ENCODE measurements around the gene PTEN. TPM values are rescaled to one million over a fixed set of nuclear protein-coding genes. Genes with fewer than 3 reads are reported as not detected.
A peak's percentile ranks its signal among the peaks of the same experiment; 100 is the strongest.
"Not testable (repeated sequence)": the region's sequence is repeated elsewhere in the genome, so short reads cannot be mapped to it uniquely, and the experiment has no call there.

PTEN gene
- polyA plus RNA-seq, 6 donors from 2014 or later = 34.1 to 53.4 (median 46.7) TPM

- H3K36me3 Mint-ChIP-seq; H3K27me3 Mint-ChIP-seq; H3K4me3 Mint-ChIP-seq; H3K9me3 Mint-ChIP-seq; H3K27ac Mint-ChIP-seq; ATAC-seq (ENCODE audit: low read depth in 2 of 2); DNase-seq: not testable (repeated sequence)
- H3K4me1 Mint-ChIP-seq = peaks cover 7 to 13% (median 8%) of the 10 kb centered on the region in 3 donors
Observed at GRCh38 chr10:87855247-87855646, 8.2 kb upstream of the PTEN start.

- peaks cover 12 to 18% (median 12%) of the 10 kb centered on the region in 3 donors for H3K4me1 Mint-ChIP-seq
- not testable (repeated sequence) for H3K9me3 Mint-ChIP-seq; H3K4me3 Mint-ChIP-seq; ATAC-seq (ENCODE audit: low read depth in 2 of 2); H3K36me3 Mint-ChIP-seq; DNase-seq; H3K27ac Mint-ChIP-seq; H3K27me3 Mint-ChIP-seq
Observed at GRCh38 chr10:87855665-87856064, 7.8 kb upstream of the PTEN start.

- DNase-seq (peak; percentile 71), ATAC-seq (ENCODE audit: low read depth in 2 of 2) (peak; percentile 13)
- Mint-ChIP-seq H3K36me3 (no peaks in the 10 kb centered on the region), H3K4me3 (peak overlapping the region; percentile 10 to 99 (median 76)), H3K27me3 (no peaks in the 10 kb centered on the region), H3K27ac (peak overlapping the region in 5 of 6 donors; percentile 42 to 97 (median 78)), H3K4me1 (peaks cover 24 to 29% (median 28%) of the 10 kb centered on the region in 3 donors), H3K9me3 (peaks cover 0 to 5% (median 0%) of the 10 kb centered on the region in 7 donors)
Observed at GRCh38 chr10:87860156-87860795, 3.1 kb upstream of the PTEN start.

GRCh38 chr10:87860816-87861403, 2.5 kb upstream of the PTEN start:
- peaks cover 30 to 35% (median 34%) of the 10 kb centered on the region in 3 donors for H3K4me1 Mint-ChIP-seq
- H3K27ac Mint-ChIP-seq = peak overlapping the region; percentile 94 to 98 (median 97)
- H3K9me3 Mint-ChIP-seq = peaks cover 0 to 2% (median 0%) of the 10 kb centered on the region in 7 donors
- ATAC-seq (ENCODE audit: low read depth in 2 of 2) (no peak), DNase-seq (no peak)
- no peaks in the 10 kb centered on the region for H3K27me3 Mint-ChIP-seq
- H3K4me3 Mint-ChIP-seq = peak overlapping the region; percentile 95 to 99 (median 97)
- no peaks in the 10 kb centered on the region for H3K36me3 Mint-ChIP-seq

GRCh38 chr10:87861566-87861952, 1.9 kb upstream of the PTEN start:
- Mint-ChIP-seq H3K4me3 (peak overlapping the region; percentile 95 to 99 (median 97)), H3K36me3 (no peaks in the 10 kb centered on the region), H3K4me1 (peaks cover 35 to 39% (median 35%) of the 10 kb centered on the region in 3 donors), H3K9me3 (no peaks in the 10 kb centered on the region), H3K27me3 (no peaks in the 10 kb centered on the region), H3K27ac (peak overlapping the region; percentile 94 to 98 (median 97))
- ATAC-seq (ENCODE audit: low read depth in 2 of 2) (no peak), DNase-seq (no peak)

GRCh38 chr10:87861953-87862678, 1.3 kb upstream of the PTEN start:
- peak; percentile 55 to 62 for ATAC-seq (ENCODE audit: low read depth in 2 of 2)
- DNase-seq = peak; percentile 92
- peaks cover 39 to 43% (median 41%) of the 10 kb centered on the region in 3 donors for H3K4me1 Mint-ChIP-seq
- H3K36me3 Mint-ChIP-seq = no peaks in the 10 kb centered on the region
- peak overlapping the region; percentile 94 to 98 (median 97) for H3K27ac Mint-ChIP-seq
- H3K4me3 Mint-ChIP-seq = peak overlapping the region; percentile 95 to 99 (median 97)
- H3K9me3 Mint-ChIP-seq = no peaks in the 10 kb centered on the region
- H3K27me3 Mint-ChIP-seq = no peaks in the 10 kb centered on the region

GRCh38 chr10:87862679-87863052, 759 bp upstream of the PTEN start:
- Mint-ChIP-seq H3K9me3 (no peaks in the 10 kb centered on the region), H3K27ac (peak overlapping the region; percentile 94 to 98 (median 97)), H3K4me1 (peaks cover 42 to 44% (median 43%) of the 10 kb centered on the region in 3 donors), H3K4me3 (peak overlapping the region; percentile 95 to 99 (median 97)), H3K27me3 (no peaks in the 10 kb centered on the region), H3K36me3 (no peaks in the 10 kb centered on the region)
- ATAC-seq (ENCODE audit: low read depth in 2 of 2) = peak; percentile 29 to 30
- DNase-seq = no peak

- not testable (repeated sequence) for ATAC-seq (ENCODE audit: low read depth in 2 of 2); H3K9me3 Mint-ChIP-seq; H3K36me3 Mint-ChIP-seq; H3K27me3 Mint-ChIP-seq
- H3K4me1 Mint-ChIP-seq = peaks cover 49 to 53% (median 50%) of the 10 kb centered on the region in 3 donors
- peak overlapping the region; percentile 85 to 96 (median 90) for H3K27ac Mint-ChIP-seq
- H3K4me3 Mint-ChIP-seq = peak overlapping the region; percentile 95 to 99 (median 97)
- DNase-seq = peak; percentile 51
Observed at GRCh38 chr10:87863951-87864495, 598 bp downstream of the PTEN start.

GRCh38 chr10:87864496-87865059, 1.2 kb downstream of the PTEN start:
- H3K9me3 Mint-ChIP-seq = no peaks in the 10 kb centered on the region
- H3K27ac Mint-ChIP-seq = peak overlapping the region; percentile 85 to 96 (median 90)
- DNase-seq (no peak), ATAC-seq (ENCODE audit: low read depth in 2 of 2) (no peak)
- no peaks in the 10 kb centered on the region for H3K36me3 Mint-ChIP-seq
- H3K4me1 Mint-ChIP-seq = peaks cover 52 to 58% (median 53%) of the 10 kb centered on the region in 3 donors
- peak overlapping the region; percentile 95 to 99 (median 97) for H3K4me3 Mint-ChIP-seq
- H3K27me3 Mint-ChIP-seq = no peaks in the 10 kb centered on the region

- Mint-ChIP-seq H3K9me3 (no peaks in the 10 kb centered on the region), H3K4me3 (peak overlapping the region; percentile 95 to 99 (median 97)), H3K36me3 (no peaks in the 10 kb centered on the region), H3K27me3 (no peaks in the 10 kb centered on the region), H3K4me1 (peaks cover 48 to 61% (median 50%) of the 10 kb centered on the region in 3 donors), H3K27ac (peak overlapping the region in 5 of 6 donors; percentile 37 to 94 (median 85))
- DNase-seq (no peak), ATAC-seq (ENCODE audit: low read depth in 2 of 2) (no peak)
Observed at GRCh38 chr10:87865241-87865881, 1.9 kb downstream of the PTEN start.

GRCh38 chr10:87866412-87866974, 3.1 kb downstream of the PTEN start:
- no peaks in the 10 kb centered on the region for H3K27me3 Mint-ChIP-seq
- H3K9me3 Mint-ChIP-seq = no peaks in the 10 kb centered on the region
- H3K27ac Mint-ChIP-seq = peak overlapping the region in 4 of 6 donors; percentile 44 to 94 (median 70)
- no peak for DNase-seq
- H3K4me1 Mint-ChIP-seq = peaks cover 44 to 61% (median 50%) of the 10 kb centered on the region in 3 donors
- ATAC-seq (ENCODE audit: low read depth in 2 of 2) = no peak
- peaks cover 0 to 7% of the 10 kb centered on the region in 2 donors for H3K36me3 Mint-ChIP-seq
- H3K4me3 Mint-ChIP-seq = peak overlapping the region; percentile 71 to 99 (median 96)

GRCh38 chr10:87867453-87867852, 4.0 kb downstream of the PTEN start:
- peaks cover 41 to 58% (median 44%) of the 10 kb centered on the region in 3 donors for H3K4me1 Mint-ChIP-seq
- H3K27ac Mint-ChIP-seq = peak overlapping the region in 2 of 6 donors; percentile 44 to 64
- ATAC-seq (ENCODE audit: low read depth in 2 of 2) (no peak), DNase-seq (no peak)
- H3K36me3 Mint-ChIP-seq = peaks cover 0 to 7% of the 10 kb centered on the region in 2 donors
- H3K27me3 Mint-ChIP-seq = no peaks in the 10 kb centered on the region
- no peaks in the 10 kb centered on the region for H3K9me3 Mint-ChIP-seq
- peak overlapping the region; percentile 71 to 99 (median 96) for H3K4me3 Mint-ChIP-seq
